Rectal smooth muscle tissue (tissue), 1 donor: Measurements from ENCODE around the gene NSMCE1.
"Not testable (repeated sequence)": the region's sequence is repeated elsewhere in the genome, so short reads cannot be mapped to it uniquely, and the experiment has no call there.

Source experiments
- H3K27ac ChIP-seq: one replicate; pipeline ENCODE4 v1.7.0; 2013; ENCODE audit warnings: low read depth, low read length, inconsistent platforms
- H3K27me3 ChIP-seq: one replicate; pipeline ENCODE4 v1.7.0; 2013; ENCODE audit warnings: low read length; ENCODE audit not compliant: control insufficient read depth, insufficient read depth
- H3K36me3 ChIP-seq: one replicate; pipeline ENCODE4 v1.7.0; 2013; ENCODE audit warnings: low read length; ENCODE audit not compliant: control insufficient read depth, insufficient read depth
- H3K4me1 ChIP-seq: one replicate; pipeline ENCODE4 v1.7.0; 2013; ENCODE audit warnings: low read length; ENCODE audit not compliant: control insufficient read depth, insufficient read depth
- H3K4me3 ChIP-seq: one replicate; pipeline ENCODE4 v1.7.0; 2013; ENCODE audit warnings: low read length
- H3K9ac ChIP-seq: one replicate; pipeline ENCODE4 v1.7.0; 2013; ENCODE audit warnings: low read length

Gene NSMCE1

DNA sequence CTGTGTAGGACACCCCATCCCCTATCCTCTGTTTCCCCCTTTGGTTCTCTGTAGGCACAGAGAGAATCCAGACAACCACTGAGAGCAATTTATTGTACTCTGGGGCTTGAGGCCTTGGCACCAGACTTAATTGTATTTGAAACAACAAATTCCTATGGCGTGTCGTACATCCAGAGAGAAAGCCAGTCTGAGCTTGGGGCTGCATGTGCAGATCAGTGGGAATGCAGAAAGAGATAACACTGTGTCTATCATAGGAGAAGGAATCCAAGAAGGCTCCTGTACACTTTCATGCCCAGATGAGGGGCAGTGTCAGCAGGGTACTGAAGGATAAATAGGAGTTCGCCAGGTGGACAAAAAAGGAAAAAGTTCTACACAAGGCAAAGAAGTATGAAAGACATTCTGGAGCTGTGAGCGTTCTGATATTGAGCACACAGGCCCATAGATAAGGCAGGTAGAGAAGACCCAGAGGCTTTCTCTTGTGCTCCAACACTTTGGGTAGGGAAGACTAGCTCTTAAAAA lies 23.2 kb upstream of the NSMCE1 start:
- Histone ChIP-seq H3K4me3 (no peak overlapping the region), H3K9ac (no peak overlapping the region), H3K27ac (no peak overlapping the region), H3K27me3 (no peaks in the 10 kb centered on the region), H3K4me1 (no peaks in the 10 kb centered on the region), H3K36me3 (no peaks in the 10 kb centered on the region)

DNA sequence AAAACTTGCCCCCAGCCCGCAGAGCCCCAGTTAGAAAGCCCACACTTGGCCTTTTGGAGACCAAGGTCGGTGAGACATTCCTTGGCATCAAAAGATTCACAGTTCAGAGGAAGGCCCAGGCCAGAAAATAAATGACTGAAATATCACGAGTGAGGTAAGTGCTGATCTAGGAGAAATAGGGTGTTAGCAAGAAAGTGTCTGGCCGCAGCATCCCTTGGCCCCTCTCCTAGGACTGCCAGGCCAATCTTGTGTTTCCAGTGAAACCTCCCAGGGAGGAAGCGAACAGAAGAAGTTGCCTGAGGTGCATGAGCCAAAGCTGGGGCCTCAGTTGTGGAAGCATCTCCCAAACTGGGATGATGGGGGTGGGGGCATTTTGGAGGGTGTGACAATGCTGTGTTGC lies 22.5 kb upstream of the NSMCE1 start:
- no peaks in the 10 kb centered on the region for H3K27me3 ChIP-seq
- no peak overlapping the region for H3K27ac ChIP-seq
- no peaks in the 10 kb centered on the region for H3K36me3 ChIP-seq
- H3K4me1 ChIP-seq, result no peaks in the 10 kb centered on the region
- no peak overlapping the region for H3K4me3 ChIP-seq
- H3K9ac ChIP-seq, result no peak overlapping the region

DNA sequence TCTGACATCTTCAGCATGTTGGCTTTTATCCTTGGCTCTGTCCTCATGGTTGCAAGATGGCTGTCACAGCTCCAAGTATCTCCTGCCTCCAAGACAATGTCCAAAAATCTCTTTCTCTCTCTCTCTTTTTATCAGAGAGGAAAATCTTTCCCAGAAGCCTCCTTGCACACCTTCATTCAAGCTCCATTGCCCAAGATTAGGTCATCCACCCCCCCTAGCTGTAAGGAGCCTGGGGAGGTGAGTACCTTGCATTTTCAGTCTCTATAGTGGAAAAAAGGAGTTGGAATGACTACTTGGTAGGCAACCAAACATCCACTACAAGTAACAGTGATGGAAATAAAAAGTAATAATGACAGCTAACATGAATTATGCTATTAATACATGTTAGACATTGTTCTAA lies 22.0 kb upstream of the NSMCE1 start:
- Histone ChIP-seq H3K4me1 (no peaks in the 10 kb centered on the region), H3K9ac (no peak overlapping the region), H3K4me3 (no peak overlapping the region), H3K36me3 (no peaks in the 10 kb centered on the region), H3K27ac (no peak overlapping the region), H3K27me3 (no peaks in the 10 kb centered on the region)

DNA sequence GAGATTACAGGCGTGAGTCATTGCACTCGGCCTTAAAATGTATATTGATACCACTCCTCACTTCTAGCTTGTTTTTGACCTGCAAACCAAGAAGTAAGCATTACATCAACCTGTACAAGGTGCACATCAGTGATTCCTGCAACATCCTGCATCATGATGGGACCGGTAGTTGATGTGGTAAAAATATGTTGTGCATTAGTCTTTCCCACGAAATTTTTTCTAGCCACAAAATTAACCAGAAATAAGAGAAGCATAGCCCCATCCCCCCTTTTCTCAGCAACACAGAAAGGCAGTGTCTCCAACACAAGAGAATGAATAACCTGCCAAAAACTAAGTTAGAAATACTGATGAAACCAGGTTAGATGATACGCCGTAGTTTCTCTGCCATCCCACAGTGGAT lies 21.1 kb upstream of the NSMCE1 start:
- Histone ChIP-seq H3K27ac (no peak overlapping the region), H3K4me3 (no peak overlapping the region), H3K4me1 (no peaks in the 10 kb centered on the region), H3K27me3 (no peaks in the 10 kb centered on the region), H3K9ac (no peak overlapping the region), H3K36me3 (no peaks in the 10 kb centered on the region)

DNA sequence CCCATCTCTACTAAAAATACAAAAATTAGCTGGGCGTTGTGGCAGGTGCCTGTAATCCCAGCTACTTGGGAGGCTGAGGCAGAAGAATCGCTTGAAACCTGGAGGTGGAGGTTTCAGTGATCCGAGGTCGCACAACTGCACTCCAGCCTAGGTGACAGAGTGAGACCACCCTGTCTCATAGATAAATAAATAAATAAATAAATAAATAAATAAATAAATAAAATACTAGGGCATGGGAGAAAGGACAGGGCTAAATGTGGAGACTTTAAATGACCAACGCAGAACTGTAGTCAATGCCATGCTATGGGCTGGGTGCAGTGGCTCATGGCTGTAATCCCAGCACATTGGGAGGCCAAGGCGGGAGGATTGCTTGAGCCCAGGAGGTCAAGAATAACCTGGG lies 19.7 kb upstream of the NSMCE1 start:
- H3K4me3 ChIP-seq, H3K4me1 ChIP-seq, H3K27ac ChIP-seq, H3K9ac ChIP-seq, H3K27me3 ChIP-seq, H3K36me3 ChIP-seq: not testable (repeated sequence)

DNA sequence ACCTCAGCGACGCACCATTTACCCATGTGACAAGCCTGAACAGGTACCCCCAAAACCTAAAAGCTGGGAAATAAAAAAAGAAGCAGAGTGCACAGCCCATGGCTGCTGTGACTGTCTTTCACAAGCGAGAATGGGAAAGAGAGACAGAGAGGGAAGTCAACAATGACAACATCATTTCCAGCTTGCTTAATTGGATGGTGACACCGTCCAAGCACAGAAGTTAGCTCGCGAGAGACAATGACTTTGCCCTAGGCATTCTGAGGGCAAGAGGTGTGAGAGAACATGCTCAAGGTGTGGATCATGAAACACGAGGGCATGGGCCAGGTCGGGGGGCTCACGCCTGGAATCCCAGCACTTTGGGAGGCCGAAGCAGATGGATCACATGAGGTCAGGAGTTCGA lies 19.3 kb upstream of the NSMCE1 start:
- Histone ChIP-seq H3K27me3 (no peaks in the 10 kb centered on the region), H3K9ac (no peak overlapping the region), H3K4me1 (no peaks in the 10 kb centered on the region), H3K4me3 (no peak overlapping the region), H3K36me3 (no peaks in the 10 kb centered on the region), H3K27ac (no peak overlapping the region)

DNA sequence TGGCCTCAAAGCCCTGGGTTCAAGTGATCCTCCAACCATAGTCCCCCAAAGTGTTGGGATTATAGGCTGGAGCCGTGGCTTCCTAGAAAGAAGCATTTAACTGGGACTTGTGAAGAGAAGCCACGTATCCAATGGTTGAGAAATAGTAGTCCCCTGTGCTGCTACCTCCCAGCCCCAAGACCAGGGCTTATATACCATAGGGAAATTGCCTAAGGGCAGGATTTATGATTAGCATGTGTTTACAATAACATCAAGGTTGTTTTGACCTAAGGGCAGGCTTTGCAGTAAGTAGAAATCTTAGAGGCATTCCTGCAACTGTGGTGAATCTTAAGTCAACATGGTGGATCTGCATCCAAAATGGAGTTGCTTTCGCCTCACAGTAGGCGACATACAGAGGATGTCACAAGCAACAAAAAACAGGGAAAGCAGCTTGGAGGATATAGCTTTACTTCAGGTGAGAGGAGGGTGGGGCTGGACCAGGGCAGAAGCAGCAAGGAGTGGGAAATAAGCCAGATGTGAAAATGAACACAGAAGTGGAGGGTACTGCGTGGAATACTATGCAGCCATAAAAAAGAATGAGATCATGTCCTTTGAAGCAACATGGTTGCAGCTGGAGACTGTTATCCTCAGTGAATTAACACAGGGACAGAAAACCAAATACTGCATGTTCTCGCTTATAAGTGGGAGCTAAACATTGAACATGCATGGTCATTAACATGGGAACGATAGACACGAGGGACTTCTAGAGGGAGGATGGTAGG lies 18.7 kb upstream of the NSMCE1 start:
- Histone ChIP-seq H3K27me3 (no peaks in the 10 kb centered on the region), H3K9ac (no peak overlapping the region), H3K4me3 (no peak overlapping the region), H3K4me1 (no peaks in the 10 kb centered on the region), H3K27ac (no peak overlapping the region), H3K36me3 (no peaks in the 10 kb centered on the region)

DNA sequence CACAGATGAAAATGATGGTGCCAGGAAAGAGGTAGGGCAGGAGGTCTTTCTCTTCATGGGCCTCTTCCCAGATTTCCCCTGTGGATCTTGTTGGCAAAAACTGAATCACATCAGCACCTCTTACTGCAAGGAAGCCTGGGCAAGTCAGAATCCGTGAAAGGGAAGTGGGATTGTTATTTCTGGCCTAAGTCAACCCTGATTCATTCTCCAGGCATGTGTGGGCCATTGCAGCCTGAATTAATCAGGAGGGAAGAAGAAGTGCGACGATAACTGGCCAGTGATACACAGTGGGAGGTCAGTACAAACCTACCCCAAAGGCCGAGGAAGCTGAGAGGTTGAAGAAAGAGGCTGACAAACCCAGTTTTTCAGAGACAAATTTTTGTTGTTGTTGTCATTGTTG lies 17.9 kb upstream of the NSMCE1 start:
- H3K4me1 ChIP-seq, result no peaks in the 10 kb centered on the region
- no peaks in the 10 kb centered on the region for H3K27me3 ChIP-seq
- no peak overlapping the region for H3K4me3 ChIP-seq
- H3K9ac ChIP-seq, result no peak overlapping the region
- no peak overlapping the region for H3K27ac ChIP-seq
- H3K36me3 ChIP-seq, result no peaks in the 10 kb centered on the region

DNA sequence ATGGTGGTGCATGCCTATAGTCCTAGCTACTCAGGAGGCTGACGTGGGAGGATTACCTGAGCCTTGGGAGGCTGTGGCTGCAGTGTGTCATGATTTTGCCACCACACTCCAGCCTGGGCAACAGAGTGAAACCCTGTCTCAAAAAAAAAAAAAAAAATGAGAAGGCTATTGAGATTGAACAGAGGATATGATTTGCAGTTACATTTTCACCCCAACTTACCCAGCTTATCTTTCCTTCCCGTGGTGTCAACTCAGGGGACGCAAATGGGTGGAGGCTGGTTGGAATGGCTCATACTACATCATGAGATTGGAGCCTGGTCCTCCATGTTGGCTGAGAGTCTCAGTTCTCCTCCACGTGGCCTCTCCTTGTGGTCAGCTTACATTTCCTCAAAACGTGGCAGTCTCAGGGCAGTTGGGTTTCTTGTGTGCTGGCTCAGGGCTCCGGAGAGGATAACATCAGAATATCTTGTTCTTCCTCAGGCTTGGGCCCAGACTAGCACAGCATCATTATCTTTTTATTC lies 17.2 kb upstream of the NSMCE1 start:
- no peaks in the 10 kb centered on the region for H3K27me3 ChIP-seq
- H3K27ac ChIP-seq, result no peak overlapping the region
- H3K4me3 ChIP-seq, result no peak overlapping the region
- no peaks in the 10 kb centered on the region for H3K4me1 ChIP-seq
- H3K9ac ChIP-seq, result no peak overlapping the region
- H3K36me3 ChIP-seq, result no peaks in the 10 kb centered on the region

DNA sequence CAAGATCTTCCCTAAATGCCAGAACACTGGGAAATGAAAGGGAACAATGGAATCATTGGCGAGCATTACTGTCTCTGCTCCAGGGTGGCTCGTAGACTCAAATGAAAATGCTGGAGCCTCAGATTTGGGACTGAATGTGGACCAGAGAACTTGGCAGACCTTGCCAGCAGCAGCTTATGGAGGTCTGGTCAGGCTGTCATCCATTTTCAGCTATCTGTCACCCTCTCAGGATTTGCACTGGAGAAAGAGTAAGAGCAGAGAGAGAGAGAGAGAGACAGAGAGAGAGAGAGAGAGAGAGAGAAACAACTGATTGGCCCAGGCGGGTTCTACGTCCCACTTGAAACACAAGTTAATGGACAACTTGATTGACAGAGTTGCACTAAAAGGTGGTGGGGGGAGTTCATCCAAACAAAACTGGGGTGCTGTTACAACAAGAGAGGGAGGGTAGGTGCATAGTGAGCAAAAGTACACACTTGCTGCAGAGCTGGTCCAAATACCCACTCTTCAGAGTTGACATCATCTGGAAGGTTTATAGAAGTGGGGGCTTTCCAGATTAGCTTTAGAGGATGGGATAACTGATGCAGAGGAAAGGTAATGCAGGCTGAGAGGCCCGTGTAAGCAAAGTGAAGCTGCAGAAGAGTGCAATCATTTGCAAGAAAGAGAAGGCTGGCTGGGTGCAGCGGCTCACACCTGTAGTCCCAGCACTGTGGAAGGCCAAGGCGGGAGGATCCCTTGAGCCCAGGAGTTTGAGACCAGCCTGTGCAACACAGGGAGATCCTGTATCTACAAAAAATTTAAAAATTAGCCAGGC lies 16.5 kb upstream of the NSMCE1 start:
- H3K4me3 ChIP-seq, result no peak overlapping the region
- no peak overlapping the region for H3K27ac ChIP-seq
- H3K36me3 ChIP-seq, result no peaks in the 10 kb centered on the region
- no peaks in the 10 kb centered on the region for H3K4me1 ChIP-seq
- no peak overlapping the region for H3K9ac ChIP-seq
- H3K27me3 ChIP-seq, result no peaks in the 10 kb centered on the region

DNA sequence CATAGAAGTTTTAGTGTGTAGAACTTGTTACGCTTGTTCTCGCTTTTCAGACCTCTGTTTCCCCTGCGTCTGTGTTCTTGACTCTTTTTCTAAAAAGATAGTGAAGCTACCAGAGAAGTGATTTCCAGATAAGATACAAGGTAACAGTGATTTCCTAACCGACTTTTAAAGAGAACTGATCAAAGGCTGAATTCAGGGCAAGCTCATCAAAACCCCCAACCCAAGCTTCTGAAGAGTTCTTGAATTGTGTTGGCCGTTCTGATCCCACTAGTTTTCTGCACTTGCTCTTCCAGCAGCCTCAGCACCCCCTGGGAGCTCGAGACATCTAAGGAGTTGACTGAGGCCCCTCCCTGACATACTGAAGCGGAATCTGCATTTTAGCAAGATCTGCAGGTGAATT lies 12.7 kb upstream of the NSMCE1 start:
- Histone ChIP-seq H3K27me3 (no peaks in the 10 kb centered on the region), H3K4me1 (no peaks in the 10 kb centered on the region), H3K9ac (no peak overlapping the region), H3K27ac (no peak overlapping the region), H3K36me3 (no peaks in the 10 kb centered on the region), H3K4me3 (no peak overlapping the region)

DNA sequence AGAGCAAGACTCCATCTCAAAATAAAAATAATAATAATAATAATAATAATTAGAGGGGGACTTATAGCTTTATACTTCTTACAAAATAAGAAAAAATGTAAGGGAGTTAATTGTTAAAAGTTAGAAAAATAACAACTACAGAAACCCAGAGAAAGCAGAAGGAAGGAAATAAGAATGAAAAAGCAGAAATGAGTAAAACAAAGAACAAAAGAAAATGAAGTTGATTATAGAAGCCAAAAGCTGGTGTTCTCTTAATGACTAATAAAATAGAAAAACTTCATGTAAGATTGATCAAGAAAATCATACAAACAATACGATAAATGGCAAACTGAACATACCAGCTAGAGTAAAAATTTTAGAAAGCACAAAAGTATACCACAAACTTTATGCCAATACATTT lies 6.8 kb upstream of the NSMCE1 start:
- Histone ChIP-seq H3K36me3 (no peaks in the 10 kb centered on the region), H3K27ac (no peak overlapping the region), H3K4me3 (no peak overlapping the region), H3K9ac (no peak overlapping the region), H3K4me1 (no peaks in the 10 kb centered on the region), H3K27me3 (no peaks in the 10 kb centered on the region)
